ENCODE data around the gene EGFL7. TPM values are rescaled to one million over a fixed set of nuclear protein-coding genes. Genes with fewer than 3 reads are reported as not detected.
"Not testable (repeated sequence)": the region's sequence is repeated elsewhere in the genome, so short reads cannot be mapped to it uniquely, and the experiment has no call there.

Gene EGFL7
- total RNA-seq, 5 donors from 2014 or later (not counting 1 experiment from before 2014, with no cell fraction given), result 0.43 to 1.9 (median 1.1) TPM

DNA sequence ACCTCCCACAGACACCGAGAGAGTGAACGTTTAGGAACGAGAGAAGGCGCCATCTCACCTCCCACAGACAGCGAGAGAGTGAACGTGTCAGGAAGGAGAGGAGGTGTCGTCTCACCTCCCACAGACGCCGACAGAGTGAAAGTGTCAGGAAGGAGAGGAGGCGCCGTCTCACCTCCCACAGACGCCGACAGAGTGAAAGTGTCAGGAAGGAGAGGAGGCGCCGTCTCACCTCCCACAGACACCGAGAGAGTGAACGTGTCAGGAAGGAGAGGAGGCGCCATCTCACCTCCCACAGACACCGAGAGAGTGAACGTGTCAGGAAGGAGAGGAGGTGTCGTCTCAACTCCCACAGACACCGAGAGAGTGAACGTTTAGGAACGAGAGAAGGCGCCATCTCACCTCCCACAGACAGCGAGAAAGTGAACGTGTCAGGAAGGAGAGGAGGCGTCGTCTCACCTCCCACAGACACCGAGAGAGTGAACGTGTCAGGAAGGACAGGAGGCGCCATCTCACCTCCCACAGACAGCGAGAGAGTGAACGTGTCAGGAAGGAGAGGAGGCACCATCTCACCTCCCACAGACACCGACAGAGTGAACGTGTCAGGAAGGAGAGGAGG is 30.1 kb upstream of the EGFL7 start:
- not testable (repeated sequence) for H3K36me3 Mint-ChIP-seq, H3K9me3 Mint-ChIP-seq
- DNase-seq, result peak in 4 of 35 experiments; percentile 10 to 32 (median 24)

DNA sequence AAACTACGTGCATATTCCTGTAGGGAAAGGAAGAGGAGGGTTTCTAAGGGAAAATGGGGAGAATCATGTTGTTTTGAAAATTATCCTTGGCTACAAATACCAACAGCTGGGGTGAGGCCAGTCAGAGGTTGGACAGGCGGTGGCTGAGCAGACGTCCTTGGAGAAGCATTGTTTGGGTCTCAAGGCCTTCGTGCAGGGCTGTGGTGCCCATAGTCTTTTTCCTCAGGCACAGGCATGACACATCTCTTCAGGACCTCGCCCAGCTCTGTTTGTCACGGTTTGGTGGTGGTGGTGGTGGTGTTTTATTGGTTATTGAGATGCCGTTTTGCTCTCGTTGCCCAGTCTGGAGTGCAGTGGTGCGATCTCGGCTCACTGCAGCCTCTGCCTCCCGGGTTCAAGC is 27.8 kb upstream of the EGFL7 start:
- ATAC-seq (replicated peaks in 1 of 4) (no peak), DNase-seq (no peak)
- Mint-ChIP-seq H3K4me3 (no peak overlapping the region), H3K9me3 (no peaks in the 10 kb centered on the region), H3K36me3 (no peaks in the 10 kb centered on the region), H3K27me3 (peaks cover 0 to 6% of the 10 kb centered on the region in 2 donors), H3K4me1 (peaks cover 0 to 3% (median 0%) of the 10 kb centered on the region in 3 donors), H3K27ac (no peak overlapping the region)
- H3K4me3 ChIP-seq (ENCODE audit: control insufficient read depth in 1 of 2, extremely low read depth in 1 of 2, low read length in 1 of 2), result no peak overlapping the region
- H3K9me3 ChIP-seq, result no peaks in the 10 kb centered on the region
- H3K36me3 ChIP-seq (ENCODE audit: control insufficient read depth in 2 of 2, extremely low read depth in 1 of 2, insufficient read depth in 1 of 2, low read length in 1 of 2), result no peaks in the 10 kb centered on the region
- H3K4me1 ChIP-seq (ENCODE audit: control insufficient read depth in 1 of 2, extremely low read depth in 1 of 2, insufficient read depth in 2 of 2, low read length in 2 of 2), result peaks cover 0 to 27% of the 10 kb centered on the region in 2 experiments
- WGBS (ENCODE audit: insufficient coverage), result 96% methylated on average over 8 of the region's 11 CpGs
- peaks cover 0 to 20% of the 10 kb centered on the region in 2 experiments for H3K27me3 ChIP-seq (replicated peaks in 1 of 2; ENCODE audit: control insufficient read depth in 2 of 2, extremely low read depth in 1 of 2, insufficient read depth in 2 of 2, low read length in 1 of 2)
- H3K27ac ChIP-seq (ENCODE audit: low read length), result no peak overlapping the region
- ChIA-PET CTCF (no interaction called here), POLR2A (interaction anchor here in 1 of 2 donors (0.6 kb wide), 1 partner anchor 659 kb away, joined by 3 read pairs; no protein-coding TSS in a partner anchor)

More for the DNA sequence above, 30.1 kb upstream of the EGFL7 start:
- peaks cover 0 to 30% of the 10 kb centered on the region in 2 experiments for H3K27me3 ChIP-seq (replicated peaks in 1 of 2; ENCODE audit: control insufficient read depth in 2 of 2, extremely low read depth in 1 of 2, insufficient read depth in 2 of 2, low read length in 1 of 2)
- WGBS (ENCODE audit: insufficient coverage), result no CpG with 5 or more reads among the region's 36 CpGs
- H3K4me1 Mint-ChIP-seq; H3K9me3 ChIP-seq; H3K36me3 ChIP-seq (ENCODE audit: control insufficient read depth in 2 of 2, extremely low read depth in 1 of 2, insufficient read depth in 1 of 2, low read length in 1 of 2); H3K27ac Mint-ChIP-seq; H3K27ac ChIP-seq (ENCODE audit: low read length); ATAC-seq (replicated peaks in 1 of 4); H3K4me3 Mint-ChIP-seq; POLR2A ChIA-PET; H3K27me3 Mint-ChIP-seq; H3K4me3 ChIP-seq (ENCODE audit: control insufficient read depth in 1 of 2, extremely low read depth in 1 of 2, low read length in 1 of 2): not testable (repeated sequence)
- CTCF ChIA-PET, result interaction anchor here (0.6 to 1.4 kb wide), 2 partner anchors 19 to 148 kb away, joined by 4 read pairs; no protein-coding TSS in a partner anchor
- peaks cover 0 to 29% of the 10 kb centered on the region in 2 experiments for H3K4me1 ChIP-seq (ENCODE audit: control insufficient read depth in 1 of 2, extremely low read depth in 1 of 2, insufficient read depth in 2 of 2, low read length in 2 of 2)

DNA sequence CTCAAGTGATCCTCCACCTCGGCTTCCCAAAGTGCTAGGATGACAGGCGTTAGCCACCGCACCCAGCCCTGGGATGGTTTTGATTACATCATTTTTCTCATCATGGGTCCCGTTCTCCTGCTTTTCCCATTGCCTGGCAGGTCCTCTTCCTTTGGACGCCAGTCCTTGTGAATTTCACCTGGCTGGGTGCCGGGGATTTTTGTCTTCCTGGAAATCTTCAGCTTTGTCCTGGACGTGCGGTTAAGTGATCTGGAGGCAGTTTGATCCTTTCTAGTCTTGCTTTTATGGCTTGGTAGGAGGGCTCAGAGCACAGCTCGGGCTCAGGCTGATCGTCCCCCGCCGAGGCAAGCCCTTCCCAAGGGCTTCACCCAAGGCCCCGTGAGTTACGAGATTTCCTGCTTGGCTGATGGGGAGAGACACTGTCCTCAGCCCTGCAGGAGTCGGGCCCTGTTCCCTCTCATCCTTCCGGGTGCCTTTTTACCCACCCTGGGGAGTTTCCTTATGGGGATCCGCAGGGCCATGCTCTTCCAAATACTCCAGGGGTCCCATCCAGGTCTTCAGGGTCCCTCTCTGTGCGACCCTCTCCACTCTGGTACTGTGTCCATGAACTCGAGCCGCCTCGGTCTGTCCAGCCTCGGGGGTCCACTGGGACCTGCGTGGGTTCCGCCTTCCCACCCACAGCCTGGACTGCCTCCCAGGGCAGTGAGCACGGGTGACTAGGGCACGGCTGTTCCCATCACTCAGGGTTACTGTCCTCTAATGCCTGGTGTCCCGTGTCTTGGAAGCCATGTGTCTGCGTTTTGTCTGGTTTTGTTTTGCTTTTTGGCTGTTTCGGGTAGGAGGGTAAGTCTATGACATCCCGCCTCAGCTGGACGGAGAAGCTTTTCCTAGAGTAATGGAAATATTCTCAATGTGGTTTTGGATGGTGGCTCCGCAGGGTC is 22.3 kb upstream of the EGFL7 start:
- no peaks in the 10 kb centered on the region for H3K9me3 Mint-ChIP-seq
- Histone ChIP-seq H3K27ac (ENCODE audit: low read length) (no peak overlapping the region), H3K27me3 (replicated peaks in 1 of 2; ENCODE audit: control insufficient read depth in 2 of 2, extremely low read depth in 1 of 2, insufficient read depth in 2 of 2, low read length in 1 of 2) (peaks cover 0 to 51% of the 10 kb centered on the region in 2 experiments), H3K9me3 (no peaks in the 10 kb centered on the region), H3K36me3 (ENCODE audit: control insufficient read depth in 2 of 2, extremely low read depth in 1 of 2, insufficient read depth in 1 of 2, low read length in 1 of 2) (no peaks in the 10 kb centered on the region), H3K4me3 (ENCODE audit: control insufficient read depth in 1 of 2, extremely low read depth in 1 of 2, low read length in 1 of 2) (no peak overlapping the region), H3K4me1 (ENCODE audit: control insufficient read depth in 1 of 2, extremely low read depth in 1 of 2, insufficient read depth in 2 of 2, low read length in 2 of 2) (peaks cover 0 to 16% of the 10 kb centered on the region in 2 experiments)
- POLR2A ChIA-PET, result no interaction called here
- DNase-seq (no peak), ATAC-seq (replicated peaks in 1 of 4) (no peak)
- H3K4me1 Mint-ChIP-seq, result peaks cover 0 to 7% (median 0%) of the 10 kb centered on the region in 3 donors
- H3K27ac Mint-ChIP-seq, result no peak overlapping the region
- H3K4me3 Mint-ChIP-seq, result no peak overlapping the region
- no peaks in the 10 kb centered on the region for H3K36me3 Mint-ChIP-seq
- H3K27me3 Mint-ChIP-seq, result peaks cover 0 to 13% of the 10 kb centered on the region in 2 donors
- 91% methylated on average over 23 of the region's 32 CpGs for WGBS (ENCODE audit: insufficient coverage)
- CTCF ChIA-PET, result no interaction called here

DNA sequence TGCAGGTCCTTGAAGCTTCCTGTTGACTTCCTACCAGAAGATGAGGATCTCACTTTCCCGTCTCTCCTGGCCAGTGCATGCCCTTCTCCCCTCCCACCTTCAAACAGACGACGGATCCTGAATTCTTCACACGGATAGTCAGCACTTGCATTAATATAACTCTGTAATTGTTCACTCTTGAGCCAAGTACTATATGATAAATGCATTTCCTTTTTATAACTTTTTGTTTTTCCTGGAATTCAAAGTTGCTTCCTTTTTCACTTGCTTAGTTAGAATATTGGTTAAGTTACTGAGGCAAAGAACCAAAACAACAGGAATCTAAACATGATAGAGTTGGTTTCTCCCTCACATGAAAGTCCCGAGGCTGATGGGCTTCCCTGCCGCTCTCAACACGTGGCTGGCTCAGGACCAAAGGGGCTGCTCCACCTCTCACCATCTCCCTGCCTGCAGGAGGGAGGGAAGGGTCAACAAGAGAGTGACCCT is 20.2 kb upstream of the EGFL7 start:
- H3K4me3 ChIP-seq (ENCODE audit: control insufficient read depth in 1 of 2, extremely low read depth in 1 of 2, low read length in 1 of 2), result no peak overlapping the region
- WGBS (ENCODE audit: insufficient coverage), result 86% methylated on average over 1 of the region's 7 CpGs
- peaks cover 5 to 20% of the 10 kb centered on the region in 2 donors for H3K27me3 Mint-ChIP-seq
- ChIA-PET POLR2A (no interaction called here), CTCF (interaction anchor here in 1 of 2 donors (0.7 kb wide), 1 partner anchor 78 kb away, joined by 6 read pairs; no protein-coding TSS in a partner anchor)
- H3K4me3 Mint-ChIP-seq, result no peak overlapping the region
- H3K4me1 ChIP-seq (ENCODE audit: control insufficient read depth in 1 of 2, extremely low read depth in 1 of 2, insufficient read depth in 2 of 2, low read length in 2 of 2), result peaks cover 2 to 20% of the 10 kb centered on the region in 2 experiments
- peaks cover 0 to 7% (median 0%) of the 10 kb centered on the region in 3 donors for H3K4me1 Mint-ChIP-seq
- H3K27me3 ChIP-seq (replicated peaks in 1 of 2; ENCODE audit: control insufficient read depth in 2 of 2, extremely low read depth in 1 of 2, insufficient read depth in 2 of 2, low read length in 1 of 2), result peaks cover 0 to 61% of the 10 kb centered on the region in 2 experiments
- H3K36me3 ChIP-seq (ENCODE audit: control insufficient read depth in 2 of 2, extremely low read depth in 1 of 2, insufficient read depth in 1 of 2, low read length in 1 of 2), result no peaks in the 10 kb centered on the region
- H3K27ac ChIP-seq (ENCODE audit: low read length), result no peak overlapping the region
- no peak for DNase-seq
- no peak for ATAC-seq (replicated peaks in 1 of 4)
- no peak overlapping the region for H3K27ac Mint-ChIP-seq
- H3K9me3 Mint-ChIP-seq, result no peaks in the 10 kb centered on the region
- no peaks in the 10 kb centered on the region for H3K9me3 ChIP-seq
- H3K36me3 Mint-ChIP-seq, result no peaks in the 10 kb centered on the region

DNA sequence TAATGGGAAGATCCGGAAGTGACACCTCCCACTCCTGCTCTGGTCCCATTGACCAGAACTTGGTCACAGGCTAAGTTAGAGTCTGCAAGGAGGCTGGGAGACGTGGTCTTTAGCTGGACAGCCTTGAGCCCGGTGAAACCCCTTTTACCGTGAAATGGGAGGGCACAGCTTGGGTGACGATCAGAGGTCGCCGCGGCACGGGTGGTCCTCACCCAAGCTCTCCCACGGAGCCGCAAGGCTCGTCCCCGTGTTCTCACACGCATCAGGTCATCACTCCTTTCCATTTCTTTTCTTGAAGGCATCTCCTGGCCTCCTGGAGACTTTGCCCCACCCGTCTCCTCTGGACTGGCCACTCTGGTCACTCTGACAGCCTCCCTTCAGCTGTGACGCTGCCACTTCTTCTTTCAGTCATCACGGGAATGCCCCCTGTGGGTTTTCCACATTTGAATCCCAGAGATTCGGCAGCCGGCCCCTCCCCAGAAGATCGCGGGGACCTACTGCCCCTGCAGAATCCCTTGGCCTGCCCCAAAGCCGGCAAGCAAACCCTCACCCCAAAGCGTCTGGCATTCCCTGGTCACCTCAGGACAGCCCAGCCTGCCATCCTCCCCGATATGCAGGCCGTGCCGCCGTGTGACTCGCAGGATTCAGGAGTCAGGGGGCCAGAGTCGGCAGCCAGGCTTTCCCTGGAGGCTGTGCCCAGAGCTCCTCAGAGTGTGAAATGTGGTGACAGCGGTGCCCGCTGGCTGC is 18.9 kb upstream of the EGFL7 start:
- no peak for ATAC-seq (replicated peaks in 1 of 4)

DNA sequence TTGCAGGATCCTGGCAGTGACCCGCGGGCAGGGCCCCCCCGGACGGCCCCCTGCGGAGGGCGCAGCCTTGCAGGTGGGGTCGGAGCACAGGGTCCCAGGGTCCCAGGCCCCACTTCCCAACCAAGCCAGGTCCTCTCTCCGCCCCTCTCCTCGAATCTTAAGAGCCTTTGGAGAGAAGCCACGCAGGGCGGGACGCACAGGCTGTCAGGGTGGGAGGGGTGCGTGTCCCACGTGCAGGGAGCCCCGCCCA is 18.4 kb upstream of the EGFL7 start:
- no peak overlapping the region for H3K4me3 Mint-ChIP-seq
- H3K9me3 Mint-ChIP-seq, result no peaks in the 10 kb centered on the region
- ATAC-seq (replicated peaks in 1 of 4), result peak in 1 of 4 experiments; percentile 98
- Histone ChIP-seq H3K36me3 (ENCODE audit: control insufficient read depth in 2 of 2, extremely low read depth in 1 of 2, insufficient read depth in 1 of 2, low read length in 1 of 2) (no peaks in the 10 kb centered on the region), H3K9me3 (no peaks in the 10 kb centered on the region), H3K4me1 (ENCODE audit: control insufficient read depth in 1 of 2, extremely low read depth in 1 of 2, insufficient read depth in 2 of 2, low read length in 2 of 2) (peaks cover 2 to 20% of the 10 kb centered on the region in 2 experiments), H3K27ac (ENCODE audit: low read length) (no peak overlapping the region), H3K4me3 (ENCODE audit: control insufficient read depth in 1 of 2, extremely low read depth in 1 of 2, low read length in 1 of 2) (peak overlapping the region in 1 of 2 donors; percentile 6), H3K27me3 (replicated peaks in 1 of 2; ENCODE audit: control insufficient read depth in 2 of 2, extremely low read depth in 1 of 2, insufficient read depth in 2 of 2, low read length in 1 of 2) (peaks cover 0 to 76% of the 10 kb centered on the region in 2 experiments)
- no peaks in the 10 kb centered on the region for H3K36me3 Mint-ChIP-seq
- WGBS (ENCODE audit: insufficient coverage), result 0% methylated on average over 6 of the region's 15 CpGs
- H3K4me1 Mint-ChIP-seq, result peaks cover 0 to 7% (median 0%) of the 10 kb centered on the region in 3 donors
- ChIA-PET CTCF (interaction anchor here in 1 of 2 donors (0.7 kb wide), 1 partner anchor 57 kb away, joined by 3 read pairs; no protein-coding TSS in a partner anchor), POLR2A (no interaction called here)
- DNase-seq, result peak in 8 of 35 experiments; percentile 46 to 76 (median 64)
- peaks cover 8 to 31% of the 10 kb centered on the region in 2 donors for H3K27me3 Mint-ChIP-seq
- no peak overlapping the region for H3K27ac Mint-ChIP-seq

More for the DNA sequence above, 18.9 kb upstream of the EGFL7 start:
- CTCF ChIA-PET, result interaction anchor here in 1 of 2 donors (0.7 kb wide), 2 partner anchors 57 to 647 kb away, joined by 3 to 4 read pairs; no protein-coding TSS in a partner anchor
- WGBS (ENCODE audit: insufficient coverage), result 39% methylated on average over 31 of the region's 31 CpGs
- H3K9me3 ChIP-seq, result no peaks in the 10 kb centered on the region
- no peak overlapping the region for H3K27ac Mint-ChIP-seq
- POLR2A ChIA-PET, result no interaction called here
- no peaks in the 10 kb centered on the region for H3K36me3 ChIP-seq (ENCODE audit: control insufficient read depth in 2 of 2, extremely low read depth in 1 of 2, insufficient read depth in 1 of 2, low read length in 1 of 2)
- peaks cover 7 to 27% of the 10 kb centered on the region in 2 donors for H3K27me3 Mint-ChIP-seq
- peak overlapping the region in 1 of 2 donors; percentile 6 for H3K4me3 ChIP-seq (ENCODE audit: control insufficient read depth in 1 of 2, extremely low read depth in 1 of 2, low read length in 1 of 2)
- H3K27ac ChIP-seq (ENCODE audit: low read length), result no peak overlapping the region
- H3K36me3 Mint-ChIP-seq, result no peaks in the 10 kb centered on the region
- no peak for DNase-seq
- H3K4me1 Mint-ChIP-seq, result peaks cover 0 to 7% (median 0%) of the 10 kb centered on the region in 3 donors
- no peaks in the 10 kb centered on the region for H3K9me3 Mint-ChIP-seq
- H3K27me3 ChIP-seq (replicated peaks in 1 of 2; ENCODE audit: control insufficient read depth in 2 of 2, extremely low read depth in 1 of 2, insufficient read depth in 2 of 2, low read length in 1 of 2), result peaks cover 0 to 71% of the 10 kb centered on the region in 2 experiments
- no peak overlapping the region for H3K4me3 Mint-ChIP-seq
- H3K4me1 ChIP-seq (ENCODE audit: control insufficient read depth in 1 of 2, extremely low read depth in 1 of 2, insufficient read depth in 2 of 2, low read length in 2 of 2), result peaks cover 2 to 20% of the 10 kb centered on the region in 2 experiments

Measured in T-cell (primary cell).